Measurements from ENCODE around the gene TLX1.

The TLX1 gene

GRCh38 chr10:101112799-101113594, 18.1 kb upstream of the TLX1 start:
- Histone ChIP-seq H3K36me3 (replicated peaks; ENCODE audit: low read depth, low read length) (no peaks in the 10 kb centered on the region), H3K4me3 (ENCODE audit: low read length) (no peak overlapping the region), H4K20me1 (ENCODE audit: insufficient read depth, low read length) (no peaks in the 10 kb centered on the region), H2AFZ (ENCODE audit: low read depth, low read length) (no peak overlapping the region), H3K79me2 (ENCODE audit: low read length) (no peaks in the 10 kb centered on the region), H3K4me1 (ENCODE audit: low read length) (no peaks in the 10 kb centered on the region), H3K9ac (ENCODE audit: low read length) (no peak overlapping the region), H3K27ac (ENCODE audit: low read length) (no peak overlapping the region), H3K27me3 (ENCODE audit: low read depth, low read length) (no peaks in the 10 kb centered on the region), H3K4me2 (ENCODE audit: low read length) (no peak overlapping the region), H3K9me3 (ENCODE audit: insufficient read depth, low read length) (no peaks in the 10 kb centered on the region)
- no peak for TF ChIP-seq CTCF (IDR thresholded peaks at IDR 0.05; ENCODE audit: low read depth, low read length)
- TF ChIP-seq EZH2phosphoT487 (IDR thresholded peaks at IDR 0.05; ENCODE audit: low read depth), result no peak

GRCh38 chr10:101113890-101114403, 17.2 kb upstream of the TLX1 start:
- Histone ChIP-seq H3K27me3 (ENCODE audit: low read depth, low read length) (no peaks in the 10 kb centered on the region), H3K27ac (ENCODE audit: low read length) (no peak overlapping the region), H3K4me3 (ENCODE audit: low read length) (no peak overlapping the region), H3K4me2 (ENCODE audit: low read length) (no peak overlapping the region), H3K9me3 (ENCODE audit: insufficient read depth, low read length) (no peaks in the 10 kb centered on the region), H2AFZ (ENCODE audit: low read depth, low read length) (no peak overlapping the region), H3K79me2 (ENCODE audit: low read length) (no peaks in the 10 kb centered on the region), H3K4me1 (ENCODE audit: low read length) (no peaks in the 10 kb centered on the region), H3K9ac (ENCODE audit: low read length) (no peak overlapping the region), H4K20me1 (ENCODE audit: insufficient read depth, low read length) (no peaks in the 10 kb centered on the region), H3K36me3 (replicated peaks; ENCODE audit: low read depth, low read length) (no peaks in the 10 kb centered on the region)
- no peak for TF ChIP-seq EZH2phosphoT487 (IDR thresholded peaks at IDR 0.05; ENCODE audit: low read depth)
- no peak for TF ChIP-seq CTCF (IDR thresholded peaks at IDR 0.05; ENCODE audit: low read depth, low read length)

GRCh38 chr10:101114646-101115045, 16.5 kb upstream of the TLX1 start:
- Histone ChIP-seq H3K9me3 (ENCODE audit: insufficient read depth, low read length) (no peaks in the 10 kb centered on the region), H2AFZ (ENCODE audit: low read depth, low read length) (no peak overlapping the region), H3K9ac (ENCODE audit: low read length) (no peak overlapping the region), H3K79me2 (ENCODE audit: low read length) (no peaks in the 10 kb centered on the region), H3K27me3 (ENCODE audit: low read depth, low read length) (no peaks in the 10 kb centered on the region), H3K36me3 (replicated peaks; ENCODE audit: low read depth, low read length) (no peaks in the 10 kb centered on the region), H4K20me1 (ENCODE audit: insufficient read depth, low read length) (no peaks in the 10 kb centered on the region), H3K4me3 (ENCODE audit: low read length) (no peak overlapping the region), H3K27ac (ENCODE audit: low read length) (no peak overlapping the region), H3K4me2 (ENCODE audit: low read length) (no peak overlapping the region), H3K4me1 (ENCODE audit: low read length) (no peaks in the 10 kb centered on the region)
- TF ChIP-seq CTCF (IDR thresholded peaks at IDR 0.05; ENCODE audit: low read depth, low read length) (no peak), EZH2phosphoT487 (IDR thresholded peaks at IDR 0.05; ENCODE audit: low read depth) (no peak)

- TF ChIP-seq CTCF (IDR thresholded peaks at IDR 0.05; ENCODE audit: low read depth, low read length) (no peak), EZH2phosphoT487 (IDR thresholded peaks at IDR 0.05; ENCODE audit: low read depth) (no peak)
- no peaks in the 10 kb centered on the region for H3K79me2 ChIP-seq (ENCODE audit: low read length)
- H3K4me2 ChIP-seq (ENCODE audit: low read length), result no peak overlapping the region
- no peak overlapping the region for H2AFZ ChIP-seq (ENCODE audit: low read depth, low read length)
- no peaks in the 10 kb centered on the region for H3K27me3 ChIP-seq (ENCODE audit: low read depth, low read length)
- no peaks in the 10 kb centered on the region for H3K36me3 ChIP-seq (replicated peaks; ENCODE audit: low read depth, low read length)
- no peaks in the 10 kb centered on the region for H4K20me1 ChIP-seq (ENCODE audit: insufficient read depth, low read length)
- H3K4me1 ChIP-seq (ENCODE audit: low read length), result no peaks in the 10 kb centered on the region
- H3K4me3 ChIP-seq (ENCODE audit: low read length), result no peak overlapping the region
- no peaks in the 10 kb centered on the region for H3K9me3 ChIP-seq (ENCODE audit: insufficient read depth, low read length)
- H3K9ac ChIP-seq (ENCODE audit: low read length), result no peak overlapping the region
- no peak overlapping the region for H3K27ac ChIP-seq (ENCODE audit: low read length)
Observed at GRCh38 chr10:101116754-101117153, 14.3 kb upstream of the TLX1 start.

All from OCI-LY3 (cell line).